ENCODE results near the gene CLDND2.
A peak's percentile ranks its signal among the peaks of the same experiment; 100 is the strongest.

The CLDND2 gene

DNA sequence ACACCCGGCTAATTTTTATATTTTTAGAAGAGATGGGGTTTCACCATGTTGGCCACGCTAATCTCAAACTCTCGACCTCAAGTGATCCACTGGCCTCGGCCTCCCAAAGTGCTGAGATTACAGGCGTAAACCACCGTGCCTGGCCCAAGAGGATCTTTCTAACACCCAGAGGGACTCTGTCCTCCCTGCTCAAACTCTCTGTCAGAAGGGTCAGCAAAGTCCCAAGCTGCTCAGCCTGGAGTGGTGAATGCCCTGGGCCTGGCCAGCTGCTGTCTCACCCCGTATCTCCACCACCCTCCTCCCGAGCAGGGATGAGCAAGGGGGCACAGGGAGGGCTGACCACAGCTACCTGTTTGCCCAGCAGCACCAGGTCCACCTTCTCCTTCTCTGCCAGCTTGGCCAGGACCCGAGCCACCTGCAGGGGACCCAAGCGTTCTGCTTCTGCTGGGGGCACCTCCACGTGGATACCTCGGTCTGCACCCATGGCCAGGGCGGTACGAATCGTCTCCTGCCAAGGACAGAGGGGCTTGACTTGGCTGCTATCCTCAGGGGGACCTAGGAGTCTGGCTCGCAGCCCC lies 15.9 kb downstream of the CLDND2 start:
- no peak for DNase-seq

DNA sequence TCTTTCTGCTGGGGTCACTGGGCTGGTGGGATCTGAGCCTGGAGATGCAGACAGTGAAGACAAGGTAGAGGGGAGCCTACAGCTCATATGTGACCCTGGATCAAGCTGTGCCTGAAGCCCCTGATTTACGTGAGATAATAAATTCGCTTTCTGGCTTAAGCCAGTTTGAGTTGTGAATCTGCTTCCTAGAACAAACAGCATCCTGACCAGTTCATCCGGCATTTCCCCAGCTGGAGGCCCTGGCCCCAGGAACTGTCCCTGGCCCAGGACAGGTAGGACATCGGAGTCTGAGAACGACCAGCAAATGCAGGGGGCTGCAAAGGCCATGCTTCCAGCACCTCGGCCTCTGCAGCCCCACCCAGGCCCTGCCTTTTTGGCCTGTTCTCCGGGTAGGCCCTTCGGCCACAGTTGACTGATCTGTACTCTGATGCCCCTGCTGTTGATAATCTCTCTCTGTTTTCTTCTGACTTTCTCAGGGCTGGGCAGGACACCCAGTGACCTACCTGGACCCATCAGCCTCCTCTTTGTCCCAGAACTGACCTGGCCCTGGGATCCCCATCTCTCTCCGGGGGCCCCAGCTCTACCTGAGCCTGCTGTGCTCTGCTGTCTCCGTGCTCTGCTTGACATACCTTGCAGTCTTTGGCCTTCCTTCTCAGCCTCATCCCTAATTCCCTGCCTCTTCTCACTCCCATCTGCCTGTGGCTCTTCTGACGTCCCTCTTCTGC lies 17.4 kb downstream of the CLDND2 start:
- no peak for DNase-seq

DNA sequence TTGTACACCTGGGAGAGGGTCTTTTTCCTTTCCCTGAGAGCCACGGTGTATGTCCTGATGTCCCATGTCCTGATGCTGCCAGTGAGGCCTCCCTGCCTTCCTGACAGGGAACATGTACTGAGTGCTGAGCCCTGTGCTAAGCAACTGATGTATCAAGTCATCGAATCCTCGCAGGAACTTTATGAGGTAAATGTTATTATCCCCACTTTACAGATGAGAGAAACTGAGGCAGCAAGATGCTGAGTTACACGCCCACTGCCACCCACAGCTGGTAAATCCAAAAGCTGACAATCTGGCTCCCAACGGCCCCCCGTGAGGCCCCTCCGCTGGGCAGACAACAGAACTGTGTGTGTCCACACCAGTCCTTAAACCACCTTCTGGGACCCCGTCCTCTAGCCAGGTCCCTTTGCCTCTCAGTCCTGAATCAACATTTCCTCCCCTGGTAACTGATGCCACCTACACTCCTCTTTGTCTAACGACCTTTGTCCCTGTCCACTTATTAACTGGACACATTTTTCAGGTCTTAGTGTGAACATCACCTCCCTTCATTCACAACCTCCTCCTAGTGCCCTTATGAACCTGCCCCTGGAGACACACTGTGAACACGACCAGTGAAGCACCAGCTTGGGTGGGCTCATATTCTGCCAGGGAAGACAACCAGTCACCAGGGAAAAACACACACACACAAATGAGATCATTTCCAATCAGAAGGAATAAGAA lies 21.4 kb downstream of the CLDND2 start:
- no peak for DNase-seq

DNA sequence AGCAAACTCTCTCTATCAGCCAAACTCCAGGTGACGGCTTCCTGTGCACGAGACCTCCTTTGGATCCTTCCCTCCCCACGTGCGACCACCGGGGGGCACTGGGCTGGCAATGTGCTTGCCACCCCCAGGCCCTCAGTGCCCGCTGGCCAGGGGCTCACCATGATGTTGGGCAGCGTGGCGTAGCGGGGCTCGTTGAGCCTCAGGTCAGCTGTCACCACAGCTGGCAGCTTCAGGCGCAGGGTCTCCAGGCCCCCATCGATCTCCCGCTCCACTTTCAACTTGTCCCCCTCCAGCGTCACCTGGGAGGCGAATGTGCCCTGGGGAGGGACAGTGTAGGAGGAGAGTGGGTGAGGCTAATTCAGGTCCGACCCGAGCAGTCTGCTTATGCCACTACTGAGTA lies 22.1 kb downstream of the CLDND2 start:
- no peak for DNase-seq

DNA sequence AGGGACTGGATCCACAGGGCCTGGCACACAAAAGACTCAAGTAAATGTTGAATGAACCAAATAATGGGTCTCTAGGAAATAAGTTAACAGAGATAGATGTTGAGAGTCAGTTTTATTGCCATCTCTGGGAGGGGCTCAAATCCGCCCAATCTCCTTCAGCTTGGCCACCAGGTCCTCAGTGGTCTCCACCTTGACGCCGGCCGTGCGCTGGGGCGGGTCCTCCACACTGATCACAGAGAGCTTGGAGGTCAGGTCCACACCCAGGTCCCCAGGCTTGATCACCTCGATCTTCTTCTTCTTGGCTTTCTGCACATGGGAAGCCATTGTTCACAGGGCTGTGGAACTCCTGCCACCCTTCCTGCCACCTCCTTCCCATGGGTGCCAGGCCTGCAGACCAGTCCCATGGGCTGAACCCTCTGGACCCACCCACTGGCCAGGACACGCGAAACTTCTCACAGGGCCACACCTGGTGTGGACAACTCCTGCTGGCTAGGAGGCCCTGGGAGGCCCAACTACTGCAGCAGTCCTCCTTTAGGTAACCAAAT lies 23.7 kb downstream of the CLDND2 start:
- no peak for DNase-seq

DNA sequence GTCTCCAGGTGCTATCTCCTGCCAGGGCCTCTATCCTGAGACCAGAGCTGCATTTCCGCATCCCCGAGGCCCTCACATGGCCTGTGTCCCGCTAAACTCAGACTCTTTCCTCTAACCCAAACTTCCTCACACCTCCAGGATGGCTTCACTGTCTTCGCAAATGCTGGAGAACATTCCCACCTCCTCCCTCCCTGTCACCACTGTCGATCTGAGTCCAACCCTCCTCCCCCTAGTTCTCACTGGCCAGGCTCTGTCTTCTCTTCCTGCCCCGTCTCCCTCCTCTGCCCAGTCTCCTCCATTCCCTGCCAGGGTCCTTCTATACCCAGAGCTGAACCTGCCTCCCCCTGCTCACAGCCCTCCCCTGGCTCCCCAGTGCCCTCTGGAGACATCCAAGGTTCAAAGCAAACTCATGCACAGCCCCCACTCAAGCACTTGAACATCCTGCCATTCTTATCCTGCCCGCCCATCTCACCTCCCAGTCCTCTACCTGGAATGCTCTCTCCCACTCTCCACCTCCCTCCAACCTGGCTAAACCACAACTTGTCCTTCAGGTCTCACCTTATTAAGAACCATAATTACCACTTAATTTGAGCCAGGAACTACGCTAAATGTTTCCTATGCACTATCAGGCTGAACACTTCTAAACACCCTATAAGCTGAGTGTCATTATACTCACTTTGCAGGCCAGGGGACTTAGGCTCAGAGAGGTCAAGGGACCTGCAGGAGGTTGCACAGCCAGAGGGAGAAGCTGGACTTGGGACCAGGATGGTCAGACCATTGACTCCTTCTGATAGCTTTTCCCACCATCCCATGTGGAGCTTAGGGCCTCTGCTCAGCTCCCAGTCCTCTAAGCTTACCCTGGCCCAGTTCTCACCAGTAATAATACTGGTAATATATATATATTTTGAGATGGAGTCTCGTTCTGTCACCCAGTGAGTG lies 25.9 kb downstream of the CLDND2 start:
- DNase-seq, result no peak

DNA sequence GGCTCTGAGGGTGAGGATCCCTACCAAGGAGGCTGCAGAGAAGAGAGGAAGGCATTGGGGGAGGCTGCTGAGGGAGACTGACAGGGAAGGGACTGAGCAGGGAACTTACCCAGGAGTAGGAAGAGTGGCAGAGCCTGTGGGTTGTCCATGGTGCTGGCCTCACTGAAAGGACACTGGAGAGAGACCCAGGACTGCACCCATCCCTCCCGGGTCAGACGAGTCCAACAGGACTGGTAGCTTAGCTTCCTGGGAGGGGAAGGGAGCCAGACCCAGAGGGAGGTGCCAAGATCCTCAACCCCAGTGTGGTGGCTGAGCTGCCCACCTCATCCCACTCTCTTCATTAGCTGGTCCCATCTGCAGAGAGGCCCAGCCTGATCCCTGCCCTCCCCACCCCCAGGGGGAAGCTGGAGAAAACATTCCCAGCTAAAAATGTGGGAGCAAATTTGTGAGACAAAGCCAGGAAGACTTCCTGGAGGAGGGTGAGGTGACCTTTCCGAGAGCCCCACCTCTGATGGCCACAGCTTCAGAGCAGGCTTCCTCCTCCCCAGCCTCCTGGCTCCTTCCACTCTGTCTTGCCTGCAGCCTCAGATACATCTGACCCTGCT lies 26.7 kb downstream of the CLDND2 start, which contains the start of gene VSIG10L:
Gene VSIG10L, minus strand, starts transcription at position 164 of the 605 bp plus-strand sequence. Its CDS starts 15 bp downstream, at position 149.
- no peak for DNase-seq

DNA sequence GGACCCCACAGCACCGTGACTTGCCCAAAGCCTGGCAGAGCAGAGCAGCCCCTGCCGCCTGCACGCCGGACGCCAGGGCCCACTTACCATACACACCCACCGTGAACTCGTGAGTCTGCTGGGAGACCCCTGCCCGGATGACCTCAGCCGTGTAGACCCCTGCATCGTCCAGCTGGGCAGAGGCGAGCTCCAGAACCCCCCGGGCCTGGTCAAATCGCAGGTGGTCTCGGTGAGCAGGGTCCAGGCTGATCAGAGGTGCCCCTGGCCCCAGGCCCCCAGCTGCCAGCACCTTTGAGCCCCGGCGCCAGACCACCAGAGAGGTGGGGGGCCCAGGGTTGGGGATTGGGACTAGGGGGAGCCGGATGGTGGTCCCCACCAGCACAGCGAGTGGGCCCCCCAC lies 27.7 kb downstream of the CLDND2 start:
- no peak for DNase-seq

DNA sequence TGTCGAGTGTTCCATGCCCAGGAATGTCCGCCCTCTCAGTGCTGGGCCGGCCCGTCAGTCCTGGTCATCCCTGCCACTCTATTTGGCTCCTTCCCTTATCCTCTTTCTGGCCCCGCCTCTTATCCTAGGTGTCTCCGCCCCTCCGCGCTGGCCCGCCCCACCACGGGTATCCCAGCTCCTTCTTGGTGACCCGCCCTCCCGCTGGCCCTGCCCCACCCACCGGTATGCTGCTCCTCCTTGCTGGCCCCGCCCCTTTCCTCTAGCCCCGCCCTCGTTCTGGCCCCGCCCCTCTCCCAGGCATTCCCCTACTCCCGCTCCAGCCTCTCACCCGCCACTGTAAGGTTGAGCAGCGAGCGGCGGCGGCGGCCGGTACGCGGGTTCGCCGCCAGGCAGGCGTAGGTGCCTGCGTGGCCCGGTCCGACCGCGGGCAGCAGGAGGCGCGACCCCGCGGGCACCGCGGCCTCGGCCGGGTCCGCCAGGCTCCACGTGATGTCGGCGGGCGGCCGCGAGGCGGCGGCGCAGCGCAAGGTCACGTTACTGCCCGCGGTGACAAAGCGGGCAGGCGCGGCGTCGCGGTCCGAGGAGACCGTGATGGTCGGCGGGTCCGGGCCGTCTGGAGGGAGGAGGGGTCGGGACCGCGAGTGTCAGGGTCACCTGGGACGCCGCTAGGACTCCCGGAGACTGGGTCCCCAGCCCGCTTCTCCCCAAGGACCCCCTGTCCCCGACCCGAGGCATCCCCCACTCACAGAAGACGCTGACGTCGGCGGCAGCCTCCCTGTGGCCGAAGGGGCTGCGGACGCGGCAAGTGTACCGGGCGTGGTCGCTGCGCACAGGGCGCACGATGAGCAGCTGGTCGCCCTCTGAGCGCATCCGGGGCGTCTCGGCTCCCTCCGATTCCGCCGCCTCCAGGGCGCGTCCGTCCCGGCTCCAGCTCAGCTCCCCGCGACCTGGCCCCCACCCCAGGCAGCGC lies 28.8 kb downstream of the CLDND2 start:
- peak; percentile 83 for DNase-seq

DNA sequence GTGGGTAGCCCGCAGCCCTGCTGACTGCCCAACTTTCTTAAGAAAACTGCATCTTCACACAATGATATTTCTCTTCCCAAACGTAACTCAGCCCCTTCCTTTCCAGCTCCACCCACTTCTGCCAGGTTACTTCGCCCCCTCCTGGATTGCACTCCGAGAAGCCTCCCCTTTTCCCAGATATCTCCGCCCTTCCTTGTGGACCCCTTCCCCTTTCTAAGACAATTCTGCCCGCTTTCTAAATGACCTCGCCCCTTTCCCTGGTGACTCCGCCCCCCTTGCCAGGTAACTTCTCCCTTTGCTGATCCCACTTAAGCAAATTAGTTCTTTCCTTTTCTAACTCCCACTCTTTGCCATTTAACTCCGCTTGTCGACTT lies 29.5 kb downstream of the CLDND2 start:
- no peak for DNase-seq

DNA sequence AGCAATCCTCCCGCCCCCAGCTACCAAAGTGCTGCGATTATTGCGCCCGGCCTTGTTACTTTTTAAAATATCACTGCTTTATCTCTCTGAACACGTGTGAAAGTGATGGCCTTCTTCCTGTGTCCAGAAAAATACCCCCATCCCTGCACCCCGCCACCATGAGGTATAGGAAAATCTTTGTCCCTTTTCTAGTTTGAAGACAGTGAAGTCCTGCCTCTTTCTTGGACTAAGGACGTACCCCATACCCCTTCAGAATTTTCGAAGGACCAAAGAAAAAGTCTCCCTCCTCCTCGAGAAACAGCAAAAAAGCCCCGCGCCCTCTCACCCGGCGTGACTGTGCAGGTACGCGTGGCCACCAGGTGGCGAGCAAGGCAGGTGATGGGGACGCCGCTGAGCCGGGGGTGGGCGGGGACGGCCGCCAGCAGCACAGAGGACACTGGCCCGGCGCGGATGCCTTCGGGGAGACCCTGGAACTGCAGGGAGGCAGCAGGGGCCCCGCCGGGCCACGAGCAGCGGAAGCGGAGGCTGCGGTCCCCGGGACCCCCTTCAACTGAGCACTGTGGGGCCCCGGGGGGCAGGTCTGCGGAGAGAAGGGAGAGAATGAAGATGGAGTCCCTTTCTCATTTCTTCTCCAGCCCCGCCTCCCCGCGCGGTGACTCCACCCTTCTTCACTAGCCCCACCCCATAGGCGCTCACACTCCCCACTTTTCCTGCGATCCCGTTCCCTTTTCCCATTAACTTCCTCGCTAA lies 30.1 kb downstream of the CLDND2 start:
- peak; percentile 82 for DNase-seq

DNA sequence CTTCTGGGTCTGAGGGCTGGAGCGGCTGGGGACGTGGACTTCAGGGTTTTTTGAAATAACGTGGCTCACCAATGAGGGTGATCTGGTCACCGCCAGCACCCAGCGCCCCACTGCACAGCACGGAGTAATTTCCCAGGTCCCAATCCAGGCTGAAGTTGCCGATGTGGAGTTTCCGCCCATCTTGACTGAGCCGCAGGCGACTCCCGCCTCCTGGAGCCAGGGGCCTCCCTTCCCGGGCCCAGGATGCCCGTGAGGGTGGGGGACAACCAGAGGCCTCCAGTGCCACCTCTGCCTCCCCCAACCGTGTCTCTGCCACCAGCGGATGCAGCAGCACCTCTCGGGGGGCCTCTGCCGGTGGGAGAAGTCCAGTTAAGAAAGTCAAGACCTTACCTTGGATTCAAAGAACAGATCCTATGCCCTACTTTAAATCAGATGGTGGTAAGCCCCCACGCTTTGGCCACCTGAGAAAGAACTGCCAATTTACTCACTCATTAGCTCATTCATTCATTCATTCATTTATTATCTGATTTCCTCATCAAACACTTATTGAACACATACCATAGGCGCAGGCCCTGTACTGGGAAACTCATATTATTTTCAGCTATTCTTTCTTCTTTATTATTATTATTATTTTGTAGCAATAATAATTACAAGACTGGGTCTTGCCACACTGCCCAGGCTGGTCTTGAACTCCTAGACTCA lies 30.8 kb downstream of the CLDND2 start:
- no peak for DNase-seq

DNA sequence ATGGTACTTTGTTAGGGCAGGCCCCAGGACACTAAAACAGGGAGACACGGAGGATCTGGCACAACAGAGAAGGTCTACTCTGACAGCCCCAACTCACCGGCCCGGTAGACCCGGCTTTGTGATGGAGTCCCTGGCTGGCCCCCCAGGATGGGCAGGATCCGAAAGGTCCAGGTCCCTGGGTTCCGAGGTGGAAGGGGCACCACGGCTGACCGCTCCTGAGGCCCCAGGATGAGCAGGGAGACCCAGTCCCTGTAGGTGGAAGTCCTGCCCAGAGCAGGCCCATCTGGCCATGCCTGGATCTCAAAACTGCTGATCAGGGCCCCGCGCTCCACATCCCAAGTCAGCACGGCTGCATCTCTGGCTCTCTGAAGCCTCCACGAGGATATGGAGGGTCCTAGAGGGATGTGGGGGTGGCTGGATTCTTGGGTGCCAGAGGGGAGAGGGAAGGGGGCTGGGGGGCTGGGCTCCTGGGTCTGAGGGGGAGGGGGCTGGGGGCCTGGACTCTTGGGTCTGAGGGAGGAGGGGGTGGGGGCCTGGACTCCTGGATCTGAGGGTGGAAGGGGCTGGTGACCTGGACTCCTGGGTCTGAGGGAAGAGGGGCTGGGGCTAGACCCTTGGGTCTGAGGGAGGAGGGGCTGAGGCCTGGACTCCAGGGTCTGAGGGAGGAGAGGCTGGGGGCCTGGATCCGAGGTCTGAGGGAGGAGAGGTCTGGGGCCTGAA lies 31.5 kb downstream of the CLDND2 start:
- DNase-seq, result no peak

DNA sequence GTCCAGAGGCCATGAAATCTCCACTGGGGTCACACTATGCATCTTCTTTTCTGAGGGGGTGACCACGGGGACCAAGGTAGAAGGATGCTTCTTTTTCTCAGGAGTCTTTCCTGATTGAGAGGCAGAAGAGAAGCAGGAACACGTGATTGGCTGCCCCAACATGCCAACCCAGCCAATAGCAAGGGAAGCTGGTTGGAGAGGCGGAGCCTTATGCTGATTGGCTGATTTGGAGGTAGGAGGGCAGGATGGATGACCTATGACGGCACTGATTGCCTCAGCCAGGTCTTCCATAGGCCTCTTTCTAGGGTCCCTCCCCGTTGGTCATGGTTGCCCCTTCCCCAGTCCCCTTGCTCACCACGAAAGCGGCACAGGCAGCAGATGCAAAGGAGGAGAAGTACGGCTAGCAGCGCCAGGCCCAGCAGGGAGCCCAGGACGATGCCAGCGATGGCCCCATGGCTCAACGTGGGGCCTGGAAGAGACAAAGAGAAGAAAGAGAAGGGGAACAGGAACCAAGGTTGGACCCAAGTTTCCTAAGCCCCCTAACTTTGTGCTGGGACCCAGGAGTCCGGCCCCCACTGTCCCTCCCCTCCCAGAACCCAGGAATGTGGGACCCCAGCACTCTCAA lies 34.9 kb downstream of the CLDND2 start:
- no peak for DNase-seq

DNA sequence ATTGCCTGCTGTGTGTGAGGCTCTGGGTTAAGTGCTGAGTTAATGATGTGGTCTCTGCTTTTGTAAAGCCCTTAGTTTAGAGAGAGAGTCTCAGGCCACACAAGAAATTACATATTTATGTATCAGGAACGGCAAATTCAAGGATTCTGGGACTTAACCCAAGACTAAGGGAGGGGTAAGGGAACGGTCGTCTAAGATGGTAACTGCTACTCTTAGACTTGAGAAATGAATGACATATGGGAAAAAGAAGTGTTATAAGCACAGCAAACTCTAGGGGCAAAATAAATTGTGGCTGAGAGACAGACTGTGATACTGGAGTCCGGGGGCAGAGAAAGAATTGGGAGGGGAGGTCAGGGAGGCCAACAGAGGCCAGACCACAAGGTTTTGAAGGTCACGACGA lies 37.1 kb downstream of the CLDND2 start:
- DNase-seq, result no peak

DNA sequence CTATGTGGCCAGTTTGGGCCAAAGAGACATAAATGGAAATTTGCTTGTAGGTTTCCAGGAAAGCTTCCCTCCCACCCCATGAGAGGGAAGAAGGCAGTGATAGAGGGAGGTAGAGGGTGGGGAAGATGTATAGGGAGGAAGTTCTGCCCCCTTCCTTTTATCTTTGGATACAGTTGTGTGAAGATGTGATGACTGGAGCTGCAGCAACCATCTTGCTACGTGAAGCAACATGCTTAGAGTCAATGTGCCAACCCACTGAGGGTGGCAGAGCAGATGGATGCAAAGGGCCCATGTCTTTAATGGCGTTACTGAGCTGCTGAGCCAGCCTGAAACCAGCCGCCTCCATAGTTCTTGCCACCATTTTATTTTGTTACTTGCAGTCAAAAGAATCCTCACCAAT lies 37.6 kb downstream of the CLDND2 start:
- DNase-seq, result no peak

DNA sequence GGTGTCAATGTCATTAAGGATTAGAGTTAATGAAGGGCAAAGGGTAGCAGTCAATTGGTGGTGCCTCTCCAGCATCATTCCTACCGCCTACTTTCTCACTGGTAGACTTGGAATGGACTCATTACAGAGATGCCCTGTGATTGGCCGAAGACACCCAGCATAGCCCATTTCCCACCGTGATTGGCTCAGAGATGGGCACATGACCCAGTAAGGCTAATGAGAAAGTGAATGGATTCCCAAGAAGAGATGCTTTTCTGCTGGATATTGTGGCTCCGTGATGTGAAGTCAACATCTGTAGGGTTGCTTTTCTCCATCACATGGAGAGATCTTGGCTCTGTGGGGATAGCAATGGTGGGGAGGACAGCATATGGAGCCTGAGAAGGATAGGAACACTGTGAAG lies 38.4 kb downstream of the CLDND2 start:
- no peak for DNase-seq

DNA sequence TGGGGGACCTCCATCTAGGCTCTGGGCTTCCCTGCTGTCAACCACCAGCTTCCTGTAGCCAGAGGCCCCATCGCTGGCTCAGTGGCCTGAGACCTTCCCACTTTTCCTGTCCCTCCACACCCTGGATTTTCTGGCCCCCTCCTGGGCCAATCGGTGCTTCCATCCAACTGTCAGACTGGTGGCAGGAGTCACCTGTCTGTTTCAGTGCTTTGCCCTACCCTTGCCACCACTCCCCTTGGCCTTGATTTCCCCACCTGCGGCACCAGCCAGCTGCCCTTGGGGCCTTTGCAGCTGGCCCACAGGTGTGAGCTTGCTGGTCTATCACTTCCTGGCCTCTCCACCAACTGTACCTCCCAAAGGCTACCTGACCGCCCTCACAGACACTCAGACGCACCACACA lies 39.4 kb downstream of the CLDND2 start:
- no peak for DNase-seq
